ENCODE measurements around the gene TBCK.
A peak's percentile ranks its signal among the peaks of the same experiment; 100 is the strongest.
"Not testable (repeated sequence)": the region's sequence is repeated elsewhere in the genome, so short reads cannot be mapped to it uniquely, and the experiment has no call there.

The TBCK gene

GRCh38 chr4:106321168-106321567, 5.2 kb upstream of the TBCK start:
- DNase-seq = not testable (repeated sequence)

- no peak for DNase-seq
Measured at GRCh38 chr4:106320235-106320634, 4.2 kb upstream of the TBCK start.

GRCh38 chr4:106318511-106318910, 2.5 kb upstream of the TBCK start:
- no peak for DNase-seq

GRCh38 chr4:106317815-106318214, 1.8 kb upstream of the TBCK start:
- no peak for DNase-seq

GRCh38 chr4:106316773-106317409, 882 bp upstream of the TBCK start:
- DNase-seq = no peak

- peak; percentile 27 for DNase-seq
Measured at GRCh38 chr4:106315476-106315967, 487 bp downstream of the TBCK start.

- no peak for DNase-seq
Measured at GRCh38 chr4:106314960-106315359, 1.0 kb downstream of the TBCK start.

GRCh38 chr4:106312997-106313522, 2.9 kb downstream of the TBCK start:
- DNase-seq = peak; percentile 19

GRCh38 chr4:106312377-106312776, 3.6 kb downstream of the TBCK start:
- DNase-seq = peak; percentile 88

GRCh38 chr4:106306561-106306960, 9.4 kb downstream of the TBCK start:
- DNase-seq = no peak

GRCh38 chr4:106305435-106306055, 10.5 kb downstream of the TBCK start:
- no peak for DNase-seq

GRCh38 chr4:106304632-106305031, 11.4 kb downstream of the TBCK start:
- no peak for DNase-seq

GRCh38 chr4:106303548-106304281, 12.3 kb downstream of the TBCK start:
- DNase-seq = no peak

- DNase-seq = no peak
Measured at GRCh38 chr4:106302062-106302438, 14.0 kb downstream of the TBCK start.

GRCh38 chr4:106301393-106302061, 14.5 kb downstream of the TBCK start:
- peak; percentile 51 for DNase-seq

- DNase-seq = no peak
Measured at GRCh38 chr4:106299977-106300376, 16.0 kb downstream of the TBCK start.

GRCh38 chr4:106297245-106298035, 18.6 kb downstream of the TBCK start:
- no peak for DNase-seq

- no peak for DNase-seq
Measured at GRCh38 chr4:106294062-106294461, 21.9 kb downstream of the TBCK start.

- DNase-seq = no peak
Measured at GRCh38 chr4:106291678-106292077, 24.3 kb downstream of the TBCK start.

- DNase-seq = no peak
Measured at GRCh38 chr4:106289737-106290136, 26.3 kb downstream of the TBCK start.

- peak; percentile 86 for DNase-seq
Measured at GRCh38 chr4:106287353-106287969, 28.5 kb downstream of the TBCK start.

- DNase-seq = no peak
Measured at GRCh38 chr4:106286611-106287010, 29.4 kb downstream of the TBCK start.

All from fibroblast of skin of scalp (primary cell).